ENCODE results near the gene PLXNA3. TPM values are rescaled to one million over a fixed set of nuclear protein-coding genes. Genes with fewer than 3 reads are reported as not detected.

PLXNA3 gene
- total and polyA plus RNA-seq, 2 experiments from 2014 or later: 2.7 to 5.4 TPM

DNA sequence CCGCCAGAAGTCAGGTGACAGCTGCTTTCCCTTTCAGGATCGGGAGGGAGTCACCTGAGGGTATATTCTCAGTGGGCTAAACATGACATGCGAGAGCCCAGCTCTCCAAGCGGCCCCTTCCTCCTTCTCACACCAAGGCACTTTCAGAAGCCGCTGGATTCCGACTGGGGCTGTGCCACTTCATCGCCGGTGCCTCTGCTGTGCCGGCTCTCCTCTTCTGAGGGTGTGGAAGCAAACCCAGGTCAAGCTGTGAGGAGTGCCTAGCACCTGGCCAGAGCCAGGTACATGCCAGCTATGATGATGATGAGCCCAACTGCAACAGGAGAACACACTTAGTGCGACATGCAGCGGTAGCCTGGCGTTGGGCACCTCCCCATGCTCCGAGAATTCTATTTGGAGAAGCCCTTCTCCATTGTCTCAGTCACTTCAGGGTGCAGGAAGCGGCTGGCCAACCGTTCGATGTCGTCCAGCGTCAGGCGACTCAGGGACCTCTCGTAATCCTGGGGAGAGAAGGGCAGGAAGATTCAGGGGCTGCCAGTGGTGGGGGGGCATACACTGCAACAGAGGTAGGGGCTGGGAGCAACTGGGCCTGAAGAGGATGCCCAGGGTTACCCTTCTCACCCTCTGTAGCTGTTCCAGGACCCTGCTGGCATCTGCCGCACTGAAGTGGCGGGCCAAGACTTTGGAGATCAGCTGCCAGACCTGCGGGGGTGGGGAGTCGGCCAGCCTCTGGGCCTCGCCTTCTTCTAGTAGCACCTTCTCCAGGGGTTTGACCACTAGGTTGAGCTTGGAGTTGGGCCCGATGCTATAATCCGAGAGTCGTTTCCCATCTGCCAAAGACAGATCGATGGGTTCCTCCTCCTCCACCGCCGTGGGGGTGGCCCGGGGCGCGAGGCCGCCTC lies 27.3 kb downstream of the PLXNA3 start:
- Mint-ChIP-seq H3K36me3 (ENCODE audit: low read depth) (peaks cover 5% of the 10 kb centered on the region; the same call in 2 of the 3 replicates), H3K27me3 (ENCODE audit: insufficient read depth, low read depth, poor library complexity) (peaks cover 14% of the 10 kb centered on the region), H3K4me3 (peak overlapping the region; percentile 65), H3K9me3 (no peaks in the 10 kb centered on the region), H3K4me1 (peaks cover 10% of the 10 kb centered on the region; the same call in 2 of the 3 replicates), H3K27ac (no peak overlapping the region)
- H4K20me1 ChIP-seq (replicated peaks; ENCODE audit: insufficient read depth): no peaks in the 10 kb centered on the region; the same call in 1 of the 2 replicates
- no peaks in the 10 kb centered on the region for H3F3A ChIP-seq (replicated peaks; ENCODE audit: low read depth)
- peak overlapping the region; percentile 56 for H3K4me3 ChIP-seq
- peak; percentile 17 for DNase-seq (ENCODE audit: low spot score)
- no peaks in the 10 kb centered on the region for H3K36me3 ChIP-seq (ENCODE audit: insufficient read depth)
- H3K9me2 ChIP-seq (ENCODE audit: insufficient read depth): no peaks in the 10 kb centered on the region
- no peaks in the 10 kb centered on the region for H3K79me2 ChIP-seq (replicated peaks; ENCODE audit: insufficient read depth)
- H2AFZ ChIP-seq: no peak overlapping the region
- no peaks in the 10 kb centered on the region for H3K27me3 ChIP-seq (ENCODE audit: insufficient read depth)
- H3K4me1 ChIP-seq (ENCODE audit: insufficient read depth): no peaks in the 10 kb centered on the region
- TF ChIP-seq, protein P1, sequence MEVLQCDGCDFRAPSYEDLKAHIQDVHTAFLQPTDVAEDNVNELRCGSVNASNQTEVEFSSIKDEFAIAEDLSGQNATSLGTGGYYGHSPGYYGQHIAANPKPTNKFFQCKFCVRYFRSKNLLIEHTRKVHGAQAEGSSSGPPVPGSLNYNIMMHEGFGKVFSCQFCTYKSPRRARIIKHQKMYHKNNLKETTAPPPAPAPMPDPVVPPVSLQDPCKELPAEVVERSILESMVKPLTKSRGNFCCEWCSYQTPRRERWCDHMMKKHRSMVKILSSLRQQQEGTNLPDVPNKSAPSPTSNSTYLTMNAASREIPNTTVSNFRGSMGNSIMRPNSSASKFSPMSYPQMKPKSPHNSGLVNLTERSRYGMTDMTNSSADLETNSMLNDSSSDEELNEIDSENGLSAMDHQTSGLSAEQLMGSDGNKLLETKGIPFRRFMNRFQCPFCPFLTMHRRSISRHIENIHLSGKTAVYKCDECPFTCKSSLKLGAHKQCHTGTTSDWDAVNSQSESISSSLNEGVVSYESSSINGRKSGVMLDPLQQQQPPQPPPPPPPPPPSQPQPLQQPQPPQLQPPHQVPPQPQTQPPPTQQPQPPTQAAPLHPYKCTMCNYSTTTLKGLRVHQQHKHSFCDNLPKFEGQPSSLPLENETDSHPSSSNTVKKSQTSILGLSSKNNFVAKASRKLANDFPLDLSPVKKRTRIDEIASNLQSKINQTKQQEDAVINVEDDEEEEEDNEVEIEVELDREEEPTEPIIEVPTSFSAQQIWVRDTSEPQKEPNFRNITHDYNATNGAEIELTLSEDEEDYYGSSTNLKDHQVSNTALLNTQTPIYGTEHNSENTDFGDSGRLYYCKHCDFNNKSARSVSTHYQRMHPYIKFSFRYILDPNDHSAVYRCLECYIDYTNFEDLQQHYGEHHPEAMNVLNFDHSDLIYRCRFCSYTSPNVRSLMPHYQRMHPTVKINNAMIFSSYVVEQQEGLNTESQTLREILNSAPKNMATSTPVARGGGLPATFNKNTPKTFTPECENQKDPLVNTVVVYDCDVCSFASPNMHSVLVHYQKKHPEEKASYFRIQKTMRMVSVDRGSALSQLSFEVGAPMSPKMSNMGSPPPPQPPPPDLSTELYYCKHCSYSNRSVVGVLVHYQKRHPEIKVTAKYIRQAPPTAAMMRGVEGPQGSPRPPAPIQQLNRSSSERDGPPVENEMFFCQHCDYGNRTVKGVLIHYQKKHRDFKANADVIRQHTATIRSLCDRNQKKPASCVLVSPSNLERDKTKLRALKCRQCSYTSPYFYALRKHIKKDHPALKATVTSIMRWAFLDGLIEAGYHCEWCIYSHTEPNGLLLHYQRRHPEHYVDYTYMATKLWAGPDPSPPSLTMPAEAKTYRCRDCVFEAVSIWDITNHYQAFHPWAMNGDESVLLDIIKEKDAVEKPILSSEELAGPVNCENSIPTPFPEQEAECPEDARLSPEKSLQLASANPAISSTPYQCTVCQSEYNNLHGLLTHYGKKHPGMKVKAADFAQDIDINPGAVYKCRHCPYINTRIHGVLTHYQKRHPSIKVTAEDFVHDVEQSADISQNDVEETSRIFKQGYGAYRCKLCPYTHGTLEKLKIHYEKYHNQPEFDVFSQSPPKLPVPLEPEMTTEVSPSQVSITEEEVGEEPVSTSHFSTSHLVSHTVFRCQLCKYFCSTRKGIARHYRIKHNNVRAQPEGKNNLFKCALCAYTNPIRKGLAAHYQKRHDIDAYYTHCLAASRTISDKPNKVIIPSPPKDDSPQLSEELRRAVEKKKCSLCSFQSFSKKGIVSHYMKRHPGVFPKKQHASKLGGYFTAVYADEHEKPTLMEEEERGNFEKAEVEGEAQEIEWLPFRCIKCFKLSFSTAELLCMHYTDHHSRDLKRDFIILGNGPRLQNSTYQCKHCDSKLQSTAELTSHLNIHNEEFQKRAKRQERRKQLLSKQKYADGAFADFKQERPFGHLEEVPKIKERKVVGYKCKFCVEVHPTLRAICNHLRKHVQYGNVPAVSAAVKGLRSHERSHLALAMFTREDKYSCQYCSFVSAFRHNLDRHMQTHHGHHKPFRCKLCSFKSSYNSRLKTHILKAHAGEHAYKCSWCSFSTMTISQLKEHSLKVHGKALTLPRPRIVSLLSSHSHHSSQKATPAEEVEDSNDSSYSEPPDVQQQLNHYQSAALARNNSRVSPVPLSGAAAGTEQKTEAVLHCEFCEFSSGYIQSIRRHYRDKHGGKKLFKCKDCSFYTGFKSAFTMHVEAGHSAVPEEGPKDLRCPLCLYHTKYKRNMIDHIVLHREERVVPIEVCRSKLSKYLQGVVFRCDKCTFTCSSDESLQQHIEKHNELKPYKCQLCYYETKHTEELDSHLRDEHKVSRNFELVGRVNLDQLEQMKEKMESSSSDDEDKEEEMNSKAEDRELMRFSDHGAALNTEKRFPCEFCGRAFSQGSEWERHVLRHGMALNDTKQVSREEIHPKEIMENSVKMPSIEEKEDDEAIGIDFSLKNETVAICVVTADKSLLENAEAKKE (CRISPR knock-in tag; IDR thresholded peaks at IDR 0.05): no peak
- TF ChIP-seq EZH2 (IDR thresholded peaks at IDR 0.05; ENCODE audit: low read depth, unreplicated experiment): no peak
- ATAC-seq: no peak; the same call in 2 of the 3 replicates
- no peak overlapping the region for H3K27ac ChIP-seq (ENCODE audit: low read depth)
- H3K4me2 ChIP-seq: peak overlapping the region; percentile 80

DNA sequence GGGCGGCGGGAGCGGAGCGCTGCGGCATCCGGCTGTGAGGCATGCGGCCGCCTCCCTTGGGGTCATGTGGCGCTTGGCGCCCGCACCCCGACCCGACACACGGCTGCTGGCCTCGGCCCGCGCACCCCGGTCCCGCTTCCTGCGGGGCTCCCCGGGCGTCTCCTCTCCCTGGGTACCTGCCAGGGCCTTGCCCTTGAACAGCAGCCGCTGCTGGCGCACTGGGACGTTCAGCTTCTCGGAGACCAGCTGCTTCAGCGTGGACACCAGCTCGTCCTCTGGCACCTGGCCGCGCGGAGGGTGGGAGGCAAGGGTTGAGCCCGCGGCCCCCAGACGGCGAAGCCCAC lies 27.9 kb downstream of the PLXNA3 start:
- H3K4me3 ChIP-seq: peak overlapping the region; percentile 56
- H3K27me3 Mint-ChIP-seq (ENCODE audit: insufficient read depth, low read depth, poor library complexity): peaks cover 15% of the 10 kb centered on the region
- DNase-seq (ENCODE audit: low spot score) (peak; percentile 7), ATAC-seq (no peak; the same call in 2 of the 3 replicates)
- H3K27ac ChIP-seq (ENCODE audit: low read depth): no peak overlapping the region
- H3K27me3 ChIP-seq (ENCODE audit: insufficient read depth): no peaks in the 10 kb centered on the region
- no peaks in the 10 kb centered on the region for H3K36me3 ChIP-seq (ENCODE audit: insufficient read depth)
- no peak overlapping the region for H2AFZ ChIP-seq
- no peaks in the 10 kb centered on the region for H3K9me3 Mint-ChIP-seq
- H3K4me1 Mint-ChIP-seq: peaks cover 10% of the 10 kb centered on the region; the same call in 2 of the 3 replicates
- H3K4me3 Mint-ChIP-seq: no peak overlapping the region; the same call in 2 of the 3 replicates
- H3K27ac Mint-ChIP-seq: no peak overlapping the region
- H3F3A ChIP-seq (replicated peaks; ENCODE audit: low read depth): no peaks in the 10 kb centered on the region
- no peaks in the 10 kb centered on the region for H3K79me2 ChIP-seq (replicated peaks; ENCODE audit: insufficient read depth)
- H3K4me2 ChIP-seq: peak overlapping the region; percentile 80
- no peaks in the 10 kb centered on the region; the same call in 1 of the 2 replicates for H4K20me1 ChIP-seq (replicated peaks; ENCODE audit: insufficient read depth)
- peaks cover 5% of the 10 kb centered on the region; the same call in 2 of the 3 replicates for H3K36me3 Mint-ChIP-seq (ENCODE audit: low read depth)
- H3K4me1 ChIP-seq (ENCODE audit: insufficient read depth): no peaks in the 10 kb centered on the region
- H3K9me2 ChIP-seq (ENCODE audit: insufficient read depth): no peaks in the 10 kb centered on the region
- TF ChIP-seq STAT1 (IDR thresholded peaks at IDR 0.05; ENCODE audit: unreplicated experiment) (no peak), CTCF (conservative IDR thresholded peaks at IDR 0.05; ENCODE audit: low read depth in 2 of 2) (no peak), EZH2phosphoT487 (IDR thresholded peaks at IDR 0.05; ENCODE audit: unreplicated experiment) (no peak)

All from GM23338 (cell line).